ENCODE results near the gene PTPRQ. TPM values are rescaled to one million over a fixed set of nuclear protein-coding genes. Genes with fewer than 3 reads are reported as not detected.
"Not testable (repeated sequence)": the region's sequence is repeated elsewhere in the genome, so short reads cannot be mapped to it uniquely, and the experiment has no call there.

The PTPRQ gene
- polyA plus RNA-seq, 3 donors from 2014 or later: not detected

DNA sequence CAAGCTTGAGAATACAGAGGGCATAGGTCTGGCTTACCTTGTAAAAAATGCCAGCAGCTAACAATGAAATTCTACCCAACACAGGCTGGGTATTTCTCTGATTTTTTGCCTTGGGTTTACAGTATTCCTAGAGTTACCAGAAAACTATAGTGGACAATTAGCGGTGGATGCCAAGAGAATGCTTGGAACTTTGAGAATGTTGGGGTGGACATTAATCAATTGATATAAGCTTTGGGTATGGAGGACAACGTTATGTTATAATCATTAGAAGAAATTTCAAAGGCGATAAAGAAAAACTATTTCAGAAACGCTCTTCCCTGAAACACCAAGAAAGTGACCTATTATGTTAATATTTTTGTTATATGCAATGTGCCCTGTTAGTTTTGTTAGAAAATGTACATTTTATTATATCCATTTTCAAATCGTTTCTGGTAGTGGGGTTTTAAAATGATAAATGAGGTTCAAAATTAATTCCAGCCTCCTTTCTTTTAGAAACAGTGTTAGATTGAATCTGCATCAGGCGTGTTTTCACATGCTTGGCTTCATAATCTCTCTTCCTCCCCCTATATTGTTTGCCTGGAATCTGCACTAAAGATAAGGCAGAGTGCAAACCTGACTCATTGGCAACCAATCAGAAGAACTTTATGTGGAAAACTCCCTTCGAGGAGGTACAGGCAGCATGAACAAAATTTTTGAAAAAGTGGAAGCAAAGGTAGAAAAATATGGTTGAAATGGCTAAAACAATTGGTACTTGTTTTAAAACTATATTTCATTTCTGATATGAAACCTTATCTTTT lies 1.4 kb upstream of the PTPRQ start:
- no peak overlapping the region for H3K4me3 Mint-ChIP-seq
- no peaks in the 10 kb centered on the region for H3K36me3 Mint-ChIP-seq
- H3K4me1 Mint-ChIP-seq: no peaks in the 10 kb centered on the region
- H3K27ac Mint-ChIP-seq: no peak overlapping the region
- peaks cover 0 to 10% (median 4%) of the 10 kb centered on the region in 6 donors for H3K9me3 Mint-ChIP-seq
- peaks cover 0 to 2% (median 0%) of the 10 kb centered on the region in 3 donors for H3K27me3 Mint-ChIP-seq (ENCODE audit: low read depth in 3 of 3)
- DNase-seq: no peak

DNA sequence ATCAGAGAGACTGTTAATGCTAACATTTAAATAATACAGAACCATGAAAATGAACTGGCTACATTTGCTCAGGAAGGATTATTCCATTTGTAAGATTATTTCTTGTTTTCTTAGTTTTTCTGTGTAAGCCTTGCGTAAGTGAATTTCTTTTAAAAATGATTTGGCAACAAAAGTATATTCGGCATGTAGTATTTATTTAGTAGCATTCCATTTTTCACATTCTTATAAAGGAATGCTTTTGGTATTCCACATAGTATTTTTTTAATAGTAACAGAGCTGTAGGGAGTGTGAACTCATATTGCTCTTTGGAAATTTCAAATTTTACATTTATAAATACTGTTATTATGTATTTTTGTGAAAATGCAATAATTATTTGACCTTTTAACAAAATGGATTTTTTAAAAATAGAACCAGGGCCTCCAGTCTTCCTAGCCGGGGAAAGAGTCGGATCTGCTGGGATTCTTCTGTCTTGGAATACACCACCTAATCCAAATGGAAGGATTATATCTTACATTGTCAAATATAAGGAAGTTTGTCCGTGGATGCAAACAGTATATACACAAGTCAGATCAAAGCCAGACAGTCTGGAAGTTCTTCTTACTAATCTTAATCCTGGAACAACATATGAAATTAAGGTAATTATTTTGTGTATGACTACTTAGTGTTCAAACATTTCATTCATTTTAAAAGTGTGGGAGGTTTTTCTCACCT lies 1.2 kb downstream of the PTPRQ start:
- Mint-ChIP-seq H3K9me3 (peaks cover 0 to 11% (median 7%) of the 10 kb centered on the region in 6 donors), H3K4me3 (no peak overlapping the region), H3K27me3 (ENCODE audit: low read depth in 3 of 3) (peaks cover 0 to 2% (median 0%) of the 10 kb centered on the region in 3 donors), H3K27ac (no peak overlapping the region), H3K36me3 (no peaks in the 10 kb centered on the region), H3K4me1 (no peaks in the 10 kb centered on the region)
- no peak for DNase-seq

DNA sequence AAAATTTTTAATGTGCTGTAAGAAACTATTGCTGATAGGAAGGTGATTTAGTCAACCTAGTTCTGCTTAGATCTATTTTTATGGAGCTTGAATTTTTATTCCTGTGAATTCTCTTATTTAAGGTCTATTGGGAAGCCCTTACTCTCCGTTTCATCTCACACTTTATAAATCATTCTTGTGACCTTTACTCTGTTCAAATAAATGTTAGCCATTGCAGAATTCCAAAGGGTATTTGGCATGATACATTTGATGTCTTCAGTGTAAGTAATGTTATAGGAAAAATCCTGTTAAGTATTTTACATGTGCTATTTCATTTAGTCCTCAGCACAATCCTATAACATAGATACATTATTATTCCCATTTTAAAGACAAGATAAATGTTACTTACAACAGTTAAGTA lies 12.5 kb downstream of the PTPRQ start:
- DNase-seq: no peak
- no peaks in the 10 kb centered on the region for H3K4me1 Mint-ChIP-seq
- H3K27ac Mint-ChIP-seq: no peak overlapping the region
- H3K9me3 Mint-ChIP-seq: peaks cover 2 to 12% (median 7%) of the 10 kb centered on the region in 6 donors
- no peak overlapping the region for H3K4me3 Mint-ChIP-seq
- no peaks in the 10 kb centered on the region for H3K36me3 Mint-ChIP-seq
- no peaks in the 10 kb centered on the region for H3K27me3 Mint-ChIP-seq (ENCODE audit: low read depth in 3 of 3)

GRCh38 chr12:80460972-80461371 lies 16.9 kb downstream of the PTPRQ start:
- Mint-ChIP-seq H3K27ac (no peak overlapping the region), H3K27me3 (ENCODE audit: low read depth in 3 of 3) (peaks cover 0 to 1% (median 0%) of the 10 kb centered on the region in 3 donors), H3K4me3 (no peak overlapping the region)

DNA sequence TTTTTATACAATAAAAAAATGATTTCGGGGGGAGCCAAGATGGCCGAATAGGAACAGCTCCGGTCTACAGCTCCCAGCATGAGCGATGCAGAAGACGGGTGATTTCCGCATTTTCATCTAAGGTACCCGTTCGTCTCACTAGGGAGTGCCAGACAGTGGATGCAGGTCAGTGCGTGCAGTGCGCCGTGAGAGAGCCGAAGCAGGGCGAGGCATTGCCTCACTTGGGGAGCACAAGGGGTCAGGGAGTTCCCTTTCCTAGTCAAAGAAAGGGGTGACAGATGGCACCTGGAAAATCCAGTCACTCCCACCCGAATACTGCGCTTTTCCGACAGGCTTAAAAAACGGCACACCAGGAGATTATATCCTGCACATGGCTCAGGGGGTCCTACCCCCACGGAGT lies 17.8 kb downstream of the PTPRQ start:
- not testable (repeated sequence) for H3K4me1 Mint-ChIP-seq, H3K9me3 Mint-ChIP-seq

More at GRCh38 chr12:80460972-80461371, 16.9 kb downstream of the PTPRQ start:
- Mint-ChIP-seq H3K9me3 (peaks cover 2 to 7% (median 5%) of the 10 kb centered on the region in 6 donors), H3K4me1 (no peaks in the 10 kb centered on the region), H3K36me3 (no peaks in the 10 kb centered on the region)
- DNase-seq: no peak

GRCh38 chr12:80469681-80470080 lies 25.6 kb downstream of the PTPRQ start:
- no peaks in the 10 kb centered on the region for H3K4me1 Mint-ChIP-seq
- H3K9me3 Mint-ChIP-seq: peaks cover 0 to 2% (median 0%) of the 10 kb centered on the region in 6 donors
- no peak overlapping the region for H3K4me3 Mint-ChIP-seq
- H3K36me3 Mint-ChIP-seq: no peaks in the 10 kb centered on the region
- H3K27me3 Mint-ChIP-seq (ENCODE audit: low read depth in 3 of 3): no peaks in the 10 kb centered on the region
- no peak overlapping the region for H3K27ac Mint-ChIP-seq
- no peak for DNase-seq

More for the DNA sequence above, 17.8 kb downstream of the PTPRQ start:
- H3K36me3 Mint-ChIP-seq; H3K27ac Mint-ChIP-seq; H3K4me3 Mint-ChIP-seq; H3K27me3 Mint-ChIP-seq (ENCODE audit: low read depth in 3 of 3); DNase-seq: not testable (repeated sequence)

- Mint-ChIP-seq H3K27me3 (ENCODE audit: low read depth in 3 of 3) (no peaks in the 10 kb centered on the region), H3K36me3 (no peaks in the 10 kb centered on the region), H3K9me3 (no peaks in the 10 kb centered on the region), H3K4me1 (no peaks in the 10 kb centered on the region), H3K4me3 (no peak overlapping the region), H3K27ac (no peak overlapping the region)
- no peak for DNase-seq
Measured at GRCh38 chr12:80470403-80470802, 26.4 kb downstream of the PTPRQ start.

DNA sequence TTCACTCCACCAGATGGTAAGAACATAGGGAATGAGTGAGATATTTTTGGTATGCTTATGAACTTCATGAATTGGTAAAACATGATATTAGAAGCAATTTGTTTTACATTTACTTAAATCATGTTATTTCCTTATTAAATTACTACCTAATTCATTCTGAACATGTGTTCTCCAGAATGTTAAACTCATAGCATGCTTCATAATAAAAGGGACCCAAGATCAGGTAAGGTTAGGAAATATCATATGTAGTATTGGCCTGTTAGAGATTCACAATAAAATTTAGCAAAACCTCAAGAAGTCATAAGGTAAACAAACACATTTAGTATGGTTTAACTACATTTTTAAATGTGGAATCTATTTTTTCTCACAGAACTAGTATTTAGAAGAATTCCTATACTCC lies 28.2 kb downstream of the PTPRQ start:
- Mint-ChIP-seq H3K27me3 (ENCODE audit: low read depth in 3 of 3) (no peaks in the 10 kb centered on the region), H3K9me3 (peaks cover 0 to 12% (median 0%) of the 10 kb centered on the region in 6 donors), H3K4me1 (no peaks in the 10 kb centered on the region), H3K36me3 (no peaks in the 10 kb centered on the region), H3K27ac (no peak overlapping the region), H3K4me3 (no peak overlapping the region)
- no peak for DNase-seq

- DNase-seq: no peak
- H3K4me3 Mint-ChIP-seq: no peak overlapping the region
- no peak overlapping the region for H3K27ac Mint-ChIP-seq
- no peaks in the 10 kb centered on the region for H3K4me1 Mint-ChIP-seq
- H3K9me3 Mint-ChIP-seq: peaks cover 0 to 12% (median 0%) of the 10 kb centered on the region in 6 donors
- H3K27me3 Mint-ChIP-seq (ENCODE audit: low read depth in 3 of 3): no peaks in the 10 kb centered on the region
- H3K36me3 Mint-ChIP-seq: no peaks in the 10 kb centered on the region
Measured at GRCh38 chr12:80472911-80473500, 29.0 kb downstream of the PTPRQ start.

GRCh38 chr12:80477521-80478145 lies 33.6 kb downstream of the PTPRQ start:
- H3K4me3 Mint-ChIP-seq; DNase-seq; H3K4me1 Mint-ChIP-seq; H3K27ac Mint-ChIP-seq; H3K36me3 Mint-ChIP-seq; H3K27me3 Mint-ChIP-seq (ENCODE audit: low read depth in 3 of 3): not testable (repeated sequence)
- H3K9me3 Mint-ChIP-seq: peaks cover 0 to 12% (median 1%) of the 10 kb centered on the region in 6 donors

DNA sequence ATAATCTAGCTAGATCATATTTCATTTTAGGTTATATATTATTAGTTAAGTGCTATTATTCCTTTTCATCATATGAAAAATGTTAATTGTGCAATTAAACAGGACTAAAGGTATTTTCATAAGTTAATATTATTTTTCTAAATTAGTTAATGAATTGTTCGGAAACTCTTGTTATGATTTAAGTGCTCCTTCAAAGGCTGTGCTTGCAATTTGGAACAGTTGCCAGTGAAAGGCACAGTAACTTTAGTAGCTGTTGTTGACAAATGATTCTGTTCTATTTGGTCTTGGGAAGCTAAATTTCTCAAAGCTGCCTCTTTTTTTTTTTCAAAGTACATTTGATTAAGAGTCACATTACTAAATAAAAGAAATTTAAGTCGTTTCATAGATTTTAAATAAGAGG lies 40.7 kb downstream of the PTPRQ start:
- Mint-ChIP-seq H3K4me1 (no peaks in the 10 kb centered on the region), H3K36me3 (no peaks in the 10 kb centered on the region), H3K27me3 (ENCODE audit: low read depth in 3 of 3) (no peaks in the 10 kb centered on the region), H3K27ac (no peak overlapping the region), H3K9me3 (peaks cover 0 to 8% (median 5%) of the 10 kb centered on the region in 6 donors), H3K4me3 (no peak overlapping the region)
- no peak for DNase-seq

GRCh38 chr12:80485222-80485987 lies 41.4 kb downstream of the PTPRQ start:
- Mint-ChIP-seq H3K27ac (no peak overlapping the region), H3K36me3 (no peaks in the 10 kb centered on the region), H3K9me3 (peaks cover 0 to 8% (median 3%) of the 10 kb centered on the region in 6 donors), H3K4me1 (no peaks in the 10 kb centered on the region), H3K27me3 (ENCODE audit: low read depth in 3 of 3) (no peaks in the 10 kb centered on the region), H3K4me3 (no peak overlapping the region)
- no peak for DNase-seq

- H3K4me1 Mint-ChIP-seq: no peaks in the 10 kb centered on the region
- peaks cover 0 to 12% (median 3%) of the 10 kb centered on the region in 6 donors for H3K9me3 Mint-ChIP-seq
- no peak overlapping the region for H3K4me3 Mint-ChIP-seq
- H3K27me3 Mint-ChIP-seq (ENCODE audit: low read depth in 3 of 3): no peaks in the 10 kb centered on the region
- DNase-seq: no peak
- H3K36me3 Mint-ChIP-seq: no peaks in the 10 kb centered on the region
- H3K27ac Mint-ChIP-seq: no peak overlapping the region
Measured at GRCh38 chr12:80490329-80490728, 46.3 kb downstream of the PTPRQ start.

Measured in immature natural killer cell (primary cell).